ENCODE measurements around the gene RTTN. TPM values are rescaled to one million over a fixed set of nuclear protein-coding genes. Genes with fewer than 3 reads are reported as not detected.

Gene RTTN
- total and polyA plus RNA-seq, 4 donors: 1.1 to 14.3 (median 8.8) TPM

- TF ChIP-seq, protein P1, sequence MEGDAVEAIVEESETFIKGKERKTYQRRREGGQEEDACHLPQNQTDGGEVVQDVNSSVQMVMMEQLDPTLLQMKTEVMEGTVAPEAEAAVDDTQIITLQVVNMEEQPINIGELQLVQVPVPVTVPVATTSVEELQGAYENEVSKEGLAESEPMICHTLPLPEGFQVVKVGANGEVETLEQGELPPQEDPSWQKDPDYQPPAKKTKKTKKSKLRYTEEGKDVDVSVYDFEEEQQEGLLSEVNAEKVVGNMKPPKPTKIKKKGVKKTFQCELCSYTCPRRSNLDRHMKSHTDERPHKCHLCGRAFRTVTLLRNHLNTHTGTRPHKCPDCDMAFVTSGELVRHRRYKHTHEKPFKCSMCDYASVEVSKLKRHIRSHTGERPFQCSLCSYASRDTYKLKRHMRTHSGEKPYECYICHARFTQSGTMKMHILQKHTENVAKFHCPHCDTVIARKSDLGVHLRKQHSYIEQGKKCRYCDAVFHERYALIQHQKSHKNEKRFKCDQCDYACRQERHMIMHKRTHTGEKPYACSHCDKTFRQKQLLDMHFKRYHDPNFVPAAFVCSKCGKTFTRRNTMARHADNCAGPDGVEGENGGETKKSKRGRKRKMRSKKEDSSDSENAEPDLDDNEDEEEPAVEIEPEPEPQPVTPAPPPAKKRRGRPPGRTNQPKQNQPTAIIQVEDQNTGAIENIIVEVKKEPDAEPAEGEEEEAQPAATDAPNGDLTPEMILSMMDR (IDR thresholded peaks at IDR 0.05; ENCODE audit: low read depth, low read length, missing input control): no peak
- no peak for TF ChIP-seq RXRA (IDR thresholded peaks at IDR 0.05)
- no peak for TF ChIP-seq HNF4A (conservative IDR thresholded peaks at IDR 0.05)
- TF ChIP-seq RAD21 (IDR thresholded peaks at IDR 0.05): no peak
These were observed 182.9 kb downstream of the RTTN start (continued) for GRCh38 chr18:70022636-70023035.

- WGBS: 100% methylated on average over 1 of the region's 1 CpG
- no peak overlapping the region for H3K4me3 ChIP-seq (ENCODE audit: low read depth in 1 of 3, low read length in 3 of 3)
- no peaks in the 10 kb centered on the region for H3K27me3 ChIP-seq (ENCODE audit: control insufficient read depth in 4 of 4, insufficient read depth in 4 of 4, low read length in 3 of 4)
- H3K4me1 ChIP-seq (ENCODE audit: control insufficient read depth in 4 of 4, insufficient read depth in 4 of 4, low read length in 3 of 4): no peaks in the 10 kb centered on the region
- H3K27ac ChIP-seq (ENCODE audit: low read depth in 1 of 2, low read length in 2 of 2): no peak overlapping the region
- peaks cover 2 to 58% (median 30%) of the 10 kb centered on the region in 4 donors for H3K36me3 ChIP-seq (ENCODE audit: control insufficient read depth in 4 of 4, insufficient read depth in 3 of 4, low read depth in 1 of 4, low read length in 3 of 4)
- H3K9ac ChIP-seq (ENCODE audit: low read depth in 1 of 2, low read length in 2 of 2): no peak overlapping the region
- DNase-seq (ENCODE audit: low spot score): no peak
- no peak for TF ChIP-seq TAF1 (conservative IDR thresholded peaks at IDR 0.05)
- TF ChIP-seq FOXA2 (IDR thresholded peaks at IDR 0.05): no peak
- no peak for TF ChIP-seq RXRA (IDR thresholded peaks at IDR 0.05)
- TF ChIP-seq ZBTB33 (IDR thresholded peaks at IDR 0.05): no peak
- no peak for TF ChIP-seq HNF4G (IDR thresholded peaks at IDR 0.05)
- no peak for TF ChIP-seq ATF3 (IDR thresholded peaks at IDR 0.05)
- no peak for TF ChIP-seq RAD21 (IDR thresholded peaks at IDR 0.05)
- TF ChIP-seq JUND (IDR thresholded peaks at IDR 0.05): no peak
- no peaks in the 10 kb centered on the region for H3K9me3 ChIP-seq (ENCODE audit: control insufficient read depth in 4 of 4, low read length in 3 of 4)
These were observed 184.0 kb downstream of the RTTN start for GRCh38 chr18:70021498-70021897.

- H3K9me3 ChIP-seq (ENCODE audit: control insufficient read depth in 4 of 4, low read length in 3 of 4): no peaks in the 10 kb centered on the region
- H3K27ac ChIP-seq (ENCODE audit: low read depth in 1 of 2, low read length in 2 of 2): no peak overlapping the region
- peaks cover 2 to 61% (median 32%) of the 10 kb centered on the region in 4 donors for H3K36me3 ChIP-seq (ENCODE audit: control insufficient read depth in 4 of 4, insufficient read depth in 3 of 4, low read depth in 1 of 4, low read length in 3 of 4)
- WGBS: 89% methylated on average over 1 of the region's 1 CpG
- H3K4me1 ChIP-seq (ENCODE audit: control insufficient read depth in 4 of 4, insufficient read depth in 4 of 4, low read length in 3 of 4): no peaks in the 10 kb centered on the region
- TF ChIP-seq ZBTB33 (IDR thresholded peaks at IDR 0.05): no peak
- no peak overlapping the region for H3K4me3 ChIP-seq (ENCODE audit: low read depth in 1 of 3, low read length in 3 of 3)
- H3K9ac ChIP-seq (ENCODE audit: low read depth in 1 of 2, low read length in 2 of 2): no peak overlapping the region
- H3K27me3 ChIP-seq (ENCODE audit: control insufficient read depth in 4 of 4, insufficient read depth in 4 of 4, low read length in 3 of 4): no peaks in the 10 kb centered on the region
- DNase-seq (ENCODE audit: low spot score): no peak
These were observed 184.4 kb downstream of the RTTN start for GRCh38 chr18:70021043-70021442.
